ENCODE measurements around the gene DNAJB6. TPM values are rescaled to one million over a fixed set of nuclear protein-coding genes. Genes with fewer than 3 reads are reported as not detected.

The DNAJB6 gene
- total RNA-seq, 3 donors from 2014 or later, result 71.2 to 165 (median 75.0) TPM

Other genes starting within 250 kb of the DNAJB6 start
- gene UBE3C, start 198.1 kb upstream of the DNAJB6 start, total RNA-seq, result 10 to 100 TPM; 58.1 to 68.0 (median 66.7) TPM